Stimulated activated CD4-positive, alpha-beta T cell treated with anti-CD3 and anti-CD28 coated beads, Interleukin-15, amount 100 ng/mL, for 48 hours (primary cell): ENCODE data around the gene ALOXE3.
"Not testable (repeated sequence)": the region's sequence is repeated elsewhere in the genome, so short reads cannot be mapped to it uniquely, and the experiment has no call there.

Experiments
- DNase-seq, 2 donors: peaks; one replicate each; pipeline ENCODE4 v3.0.0-alpha.2; 2020; ENCODE audit warnings: low read depth in 2 of 2

ALOXE3 gene

DNA sequence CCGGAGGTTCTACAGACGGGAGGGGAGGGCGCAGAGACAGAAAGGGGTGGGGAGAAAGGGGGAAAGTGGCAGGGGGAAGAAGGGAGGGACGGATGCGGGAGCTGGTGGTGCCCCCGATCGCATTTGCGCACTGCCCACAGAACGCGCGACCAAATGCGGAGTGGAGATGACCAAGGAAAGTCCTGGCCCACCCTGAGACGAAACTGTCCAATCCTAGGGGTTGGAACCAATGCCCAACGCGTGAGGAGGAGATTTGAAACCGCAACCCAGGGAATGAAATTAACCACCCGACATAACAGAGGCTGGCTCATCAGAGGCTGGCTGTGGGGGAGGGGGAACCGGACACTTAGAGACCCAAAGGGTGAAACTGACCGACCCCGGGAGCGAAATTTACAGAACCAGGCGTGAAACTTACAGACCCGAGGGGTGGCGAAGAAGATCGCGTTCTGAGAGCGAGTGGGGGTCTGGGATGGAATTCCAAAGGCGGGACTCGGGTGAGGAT is 4.2 kb upstream of the ALOXE3 start:
- no peak for DNase-seq

DNA sequence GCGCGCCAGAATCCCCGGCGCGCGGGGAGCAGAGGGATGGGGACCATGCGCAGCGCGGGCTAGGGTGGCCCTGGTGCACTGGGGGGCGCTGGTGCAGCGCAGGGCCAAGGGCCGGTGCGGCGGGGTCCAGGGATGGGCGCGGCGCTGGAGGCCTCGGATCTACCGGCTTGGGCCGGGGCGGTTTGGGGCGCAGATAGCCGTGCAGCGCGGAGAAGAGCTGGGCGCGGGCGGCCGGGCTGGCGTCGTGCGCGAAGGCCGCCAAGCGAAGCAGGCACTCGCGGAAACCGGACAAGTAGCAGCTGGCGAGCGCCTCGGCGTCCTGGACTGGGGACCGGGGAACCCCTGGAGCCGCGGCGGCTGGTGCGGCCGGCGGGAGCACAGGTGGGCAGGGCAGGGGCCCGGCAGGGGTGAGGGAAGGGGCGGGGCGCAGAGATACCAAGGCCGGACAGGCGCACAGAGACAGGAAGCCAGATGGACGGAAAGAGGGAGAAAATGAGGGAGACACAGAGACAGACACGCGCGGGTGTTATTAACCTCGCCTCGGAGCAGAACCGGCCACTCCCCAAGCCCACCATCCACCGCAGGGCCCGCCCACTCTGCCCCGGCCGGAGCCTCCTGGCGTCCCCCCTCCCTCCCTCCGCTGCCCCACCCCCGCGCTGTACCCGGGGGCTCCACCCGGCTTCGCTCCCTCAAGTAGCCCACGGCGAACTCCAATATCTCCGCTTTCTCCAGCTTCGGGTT is 3.5 kb upstream of the ALOXE3 start:
- peak in 1 of 2 donors; percentile 60 for DNase-seq

DNA sequence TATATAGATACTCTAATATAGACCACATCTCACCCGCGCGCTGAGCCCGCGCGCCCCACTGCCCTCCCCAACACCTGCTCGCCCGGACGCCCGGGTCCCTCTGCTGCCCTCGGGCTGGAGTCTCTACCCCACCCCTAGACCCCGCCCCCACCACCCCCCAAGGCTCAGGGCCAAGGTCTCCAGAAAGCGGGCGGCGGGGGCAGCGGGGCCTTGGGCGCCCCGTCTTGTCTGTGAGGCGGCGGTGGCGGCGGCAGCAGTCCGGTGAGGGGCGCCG is 3.0 kb upstream of the ALOXE3 start:
- no peak for DNase-seq

DNA sequence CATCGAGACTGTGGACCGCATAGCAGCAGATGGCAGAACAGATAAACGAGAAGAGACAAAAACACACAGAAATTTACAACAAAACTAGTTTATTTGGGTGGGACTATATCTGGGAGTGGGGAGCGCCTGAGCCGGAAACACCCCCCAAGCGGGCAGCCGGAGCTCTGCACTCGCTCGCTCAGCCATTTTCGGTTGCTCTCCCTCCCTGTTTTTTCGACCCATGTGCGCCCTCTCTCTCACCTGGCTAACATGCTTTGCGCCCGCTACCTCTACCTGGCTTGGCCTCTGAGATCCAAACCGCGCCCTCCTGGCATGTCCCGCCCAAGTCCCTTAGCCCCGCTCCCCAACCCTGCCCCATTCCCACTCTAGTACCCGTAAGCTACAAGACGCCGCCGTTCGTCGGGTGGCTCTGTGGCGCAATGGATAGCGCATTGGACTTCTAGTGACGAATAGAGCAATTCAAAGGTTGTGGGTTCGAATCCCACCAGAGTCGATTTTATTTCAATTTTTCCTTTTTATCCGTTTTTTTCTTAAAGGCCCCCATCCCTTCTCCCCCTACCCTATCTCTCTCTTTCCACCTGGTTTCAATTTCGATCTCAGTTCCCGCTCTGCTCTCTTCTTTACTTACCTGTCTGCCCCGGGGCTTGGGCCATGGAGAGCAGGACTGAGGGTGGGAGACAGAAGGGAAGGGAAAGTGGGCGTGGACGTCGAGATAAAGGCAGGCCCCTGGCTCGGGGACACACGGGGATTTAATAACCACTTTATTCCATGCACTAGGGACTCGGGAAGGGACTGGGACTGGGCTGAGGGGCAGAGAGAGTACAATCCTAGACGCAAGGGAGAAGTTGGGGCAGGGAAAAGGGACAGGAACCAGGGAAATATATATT is 2.4 kb upstream of the ALOXE3 start:
- peak; percentile 68 to 74 for DNase-seq

DNA sequence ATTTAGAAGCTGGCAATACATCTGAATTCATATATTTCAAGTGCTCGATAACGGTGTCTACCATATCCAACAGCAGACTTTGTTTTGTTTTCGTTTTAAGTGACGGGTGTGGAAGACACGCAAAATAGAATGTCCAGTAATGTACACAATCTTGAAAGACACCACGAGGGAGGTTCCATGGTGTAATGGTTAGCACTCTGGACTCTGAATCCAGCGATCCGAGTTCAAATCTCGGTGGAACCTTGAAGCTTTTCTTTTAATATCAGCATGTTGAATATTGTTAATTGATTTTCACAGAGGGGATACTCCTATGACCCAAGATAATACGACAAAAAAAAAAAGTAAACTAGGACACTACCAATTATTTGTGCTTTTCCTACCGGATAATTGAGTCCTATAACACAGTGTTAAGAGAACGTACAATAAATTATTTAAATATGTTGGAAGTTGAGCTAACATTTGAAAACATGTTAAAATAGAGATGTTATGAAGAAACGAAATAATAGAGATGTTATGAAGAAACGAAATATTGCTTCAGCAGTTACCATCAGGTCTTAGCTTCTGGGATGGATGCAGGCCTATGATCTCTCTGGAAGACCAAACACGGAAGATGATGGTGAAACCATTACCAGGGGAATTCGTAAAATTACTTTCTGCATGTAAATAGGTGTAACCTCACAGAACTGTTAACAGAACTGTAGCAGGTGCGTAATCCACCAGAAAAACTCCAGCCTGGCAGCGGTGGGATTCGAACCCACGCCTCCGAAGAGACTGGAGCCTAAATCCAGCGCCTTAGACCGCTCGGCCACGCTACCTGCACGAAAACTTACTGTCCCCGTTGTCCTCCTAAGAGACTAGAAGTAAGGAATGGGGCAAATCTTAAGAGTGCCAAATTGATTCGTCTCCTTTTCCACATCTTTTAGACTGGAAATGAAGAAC is 1.5 kb upstream of the ALOXE3 start:
- DNase-seq: peak; percentile 84 to 90

DNA sequence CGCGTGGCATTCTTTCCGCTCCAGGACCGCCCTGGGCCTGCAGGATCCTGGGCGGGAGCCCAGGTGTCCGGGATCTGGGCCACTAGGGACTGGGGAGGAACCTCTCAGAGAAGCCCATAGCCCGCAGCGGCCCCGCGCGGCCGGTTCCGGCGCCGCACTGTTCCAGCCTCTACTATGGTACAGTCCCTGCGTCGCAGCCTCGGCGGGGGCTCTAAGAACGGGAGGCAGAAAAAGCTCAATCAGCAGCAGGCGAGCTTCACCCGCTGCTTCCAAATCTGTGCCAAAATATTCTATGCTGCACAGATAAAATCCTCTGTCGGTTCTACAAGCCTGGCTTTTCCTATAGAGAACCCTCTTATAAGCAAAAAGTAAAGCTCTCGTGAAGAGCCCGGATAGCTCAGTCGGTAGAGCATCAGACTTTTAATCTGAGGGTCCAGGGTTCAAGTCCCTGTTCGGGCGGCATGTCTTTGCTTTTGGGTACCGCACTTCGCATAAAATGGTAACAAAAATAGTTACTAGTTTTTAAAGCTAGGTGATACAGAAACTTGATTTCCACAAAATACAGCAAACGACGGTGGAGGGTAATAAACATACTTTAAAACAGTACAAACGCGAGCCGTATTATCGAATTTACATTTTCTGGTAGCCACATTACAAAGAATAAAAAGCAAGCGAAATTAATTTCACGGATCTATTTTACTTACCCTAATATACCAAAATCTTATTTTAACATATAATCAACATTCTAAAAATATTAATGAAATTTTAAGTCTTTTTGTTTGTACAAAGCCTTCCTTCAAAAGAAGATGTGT is 661 bp upstream of the ALOXE3 start:
- DNase-seq: peak; percentile 78 to 85

DNA sequence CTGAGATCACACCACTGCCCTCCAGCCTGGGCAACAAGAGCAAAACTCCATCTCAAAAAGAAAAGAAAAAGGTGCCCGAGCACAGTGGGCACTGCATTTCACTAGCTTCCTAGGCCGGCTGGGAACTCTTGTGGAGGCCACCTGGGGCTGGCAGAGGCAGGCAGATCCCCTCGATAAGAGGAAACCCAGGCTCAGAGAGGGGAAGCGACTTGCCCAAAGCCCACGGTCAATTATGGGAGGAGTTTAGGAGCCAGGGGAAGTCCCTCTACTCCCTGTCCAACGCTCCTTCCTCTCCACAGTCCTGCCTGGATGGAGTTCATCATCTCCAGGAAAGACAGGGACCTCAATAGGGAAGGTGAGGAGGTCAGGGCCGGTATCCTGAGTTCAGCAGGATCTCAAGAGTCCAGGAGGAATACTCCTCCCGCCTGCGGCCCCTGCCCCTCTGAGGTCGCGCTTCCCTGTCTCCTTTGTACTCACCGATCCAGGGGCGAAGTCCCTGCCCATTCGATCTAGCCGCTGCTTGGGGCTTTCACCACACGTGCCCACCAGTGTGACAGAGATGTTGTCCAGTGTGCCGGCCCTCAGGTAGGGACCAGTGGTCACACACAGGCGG is 841 bp downstream of the ALOXE3 start:
- DNase-seq: no peak

DNA sequence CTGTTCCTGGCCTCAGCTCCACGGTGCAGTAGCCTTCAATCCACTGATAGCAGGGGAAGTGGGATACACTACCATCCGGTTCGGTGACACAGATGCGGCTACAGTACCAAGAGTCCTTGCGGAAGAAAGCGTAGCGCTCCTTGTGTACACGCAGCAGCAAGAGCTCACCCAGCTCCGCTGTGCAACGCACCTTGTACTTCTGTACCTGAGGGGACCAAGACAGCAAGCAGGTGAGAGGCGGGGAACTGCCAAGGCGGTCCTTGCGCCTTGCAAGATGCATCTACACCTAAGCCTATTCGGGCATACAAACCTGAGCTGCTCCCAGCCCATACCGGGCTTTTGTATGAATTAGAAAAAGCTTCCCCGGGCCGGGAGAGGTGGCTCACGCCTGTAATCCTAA is 1.5 kb downstream of the ALOXE3 start:
- DNase-seq: no peak

DNA sequence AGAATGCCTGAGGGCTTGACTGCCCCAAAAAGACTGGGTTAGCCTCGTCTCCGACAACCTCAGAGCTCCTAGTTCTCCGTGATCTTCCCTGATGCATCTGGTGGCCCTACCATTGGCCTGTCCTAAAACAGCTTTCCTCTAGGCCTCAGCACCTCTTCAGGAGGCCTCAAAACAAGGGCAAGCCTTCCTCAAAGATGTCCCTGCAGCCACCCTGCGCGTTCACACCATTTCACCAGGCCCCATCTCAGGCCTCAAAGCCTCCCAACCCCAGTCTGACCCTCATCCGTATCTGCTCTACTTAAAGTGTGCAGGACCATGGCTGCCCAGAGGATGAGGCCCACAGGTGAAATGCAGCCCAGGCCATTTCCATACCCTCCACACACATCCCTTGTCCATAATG is 7.4 kb downstream of the ALOXE3 start:
- DNase-seq: no peak

DNA sequence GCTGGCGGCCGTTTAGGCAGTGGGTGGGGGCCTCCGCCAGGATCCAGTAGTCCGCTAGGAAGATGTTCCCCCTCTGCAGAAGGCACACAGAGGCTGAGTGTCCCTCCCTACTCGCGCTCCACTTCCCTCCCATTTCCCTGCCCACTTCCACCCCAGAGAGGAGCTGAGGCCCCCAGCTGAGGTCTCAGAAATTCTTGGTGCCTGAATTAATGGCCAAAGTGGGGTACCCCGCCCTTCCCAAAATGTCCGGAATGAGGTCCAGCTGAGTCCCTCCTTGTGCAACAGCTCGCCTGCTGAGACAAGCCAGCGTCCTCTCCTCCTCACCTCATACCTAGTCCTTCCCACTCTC is 7.9 kb downstream of the ALOXE3 start:
- DNase-seq: no peak

DNA sequence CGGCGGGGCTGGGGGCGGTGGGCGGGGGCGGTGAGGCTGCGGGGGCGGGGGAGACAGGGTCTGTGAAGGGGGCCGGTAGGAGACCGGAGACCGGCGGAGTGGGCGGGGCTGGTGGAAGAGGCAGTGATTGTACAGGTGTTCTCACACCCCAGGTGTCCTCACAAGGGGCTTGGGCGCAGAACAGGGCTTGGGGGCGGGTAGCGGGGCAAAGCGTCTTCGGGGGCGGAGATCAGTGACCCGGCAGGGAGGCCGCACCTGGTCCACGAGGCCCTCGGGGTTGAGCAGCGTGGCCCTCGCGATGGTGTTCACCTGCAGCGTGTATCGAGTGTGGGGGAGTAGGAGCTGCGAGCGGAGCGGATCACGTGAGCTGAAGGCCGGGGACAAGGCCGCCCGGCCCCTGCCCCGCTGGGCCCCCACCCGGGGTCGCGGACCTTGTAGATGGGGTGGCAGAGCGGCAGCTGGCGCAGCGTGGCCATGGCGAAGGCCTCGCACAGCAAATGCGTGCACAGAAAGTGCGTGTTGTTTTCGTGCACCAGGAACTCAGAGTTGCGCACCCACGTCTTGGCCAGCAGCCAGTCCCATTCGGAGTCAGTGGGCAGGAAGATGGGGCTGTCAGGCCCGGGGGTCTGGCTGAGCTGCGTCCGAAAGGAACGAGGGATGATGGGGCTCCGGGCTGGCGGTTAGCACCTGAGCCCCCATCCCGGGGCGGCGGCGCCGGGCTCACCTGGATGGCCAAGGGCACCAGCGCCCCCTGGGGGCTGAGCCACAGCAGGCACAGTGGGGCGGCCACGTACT is 8.5 kb downstream of the ALOXE3 start:
- peak in 1 of 2 donors; percentile 80 for DNase-seq

DNA sequence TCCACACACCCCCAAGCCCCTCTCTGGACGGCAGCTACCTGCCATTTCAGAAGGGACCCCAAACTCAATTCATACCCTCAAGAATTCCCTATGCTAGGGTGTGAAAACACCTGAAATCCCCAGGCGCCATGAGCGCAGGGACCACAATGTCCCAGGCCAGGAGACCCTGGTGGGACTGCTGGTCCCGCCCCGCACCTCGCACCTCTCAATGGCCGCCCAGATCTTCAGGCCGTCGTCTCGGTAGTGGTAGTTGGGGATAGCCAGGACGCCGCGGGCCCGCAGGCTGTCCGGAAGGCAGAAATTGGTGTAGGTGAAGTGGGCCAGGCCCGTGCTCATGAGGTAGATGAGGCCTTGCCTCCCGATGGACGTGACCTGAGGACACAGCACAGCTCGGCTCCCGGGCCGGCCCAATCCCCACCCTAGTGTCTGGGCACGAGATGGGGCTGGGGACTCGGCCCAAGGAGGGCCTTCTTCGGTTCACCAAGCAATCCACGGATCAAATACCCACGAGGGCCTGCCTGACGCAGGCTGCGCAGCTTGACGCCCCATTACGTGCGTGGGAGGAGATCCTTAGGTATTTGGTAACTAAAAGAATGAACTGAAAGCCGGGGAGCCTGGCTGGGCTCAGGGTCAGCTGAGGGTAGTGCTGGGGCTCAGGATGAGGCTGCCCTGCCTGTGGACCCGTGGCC is 9.2 kb downstream of the ALOXE3 start:
- DNase-seq: no peak

DNA sequence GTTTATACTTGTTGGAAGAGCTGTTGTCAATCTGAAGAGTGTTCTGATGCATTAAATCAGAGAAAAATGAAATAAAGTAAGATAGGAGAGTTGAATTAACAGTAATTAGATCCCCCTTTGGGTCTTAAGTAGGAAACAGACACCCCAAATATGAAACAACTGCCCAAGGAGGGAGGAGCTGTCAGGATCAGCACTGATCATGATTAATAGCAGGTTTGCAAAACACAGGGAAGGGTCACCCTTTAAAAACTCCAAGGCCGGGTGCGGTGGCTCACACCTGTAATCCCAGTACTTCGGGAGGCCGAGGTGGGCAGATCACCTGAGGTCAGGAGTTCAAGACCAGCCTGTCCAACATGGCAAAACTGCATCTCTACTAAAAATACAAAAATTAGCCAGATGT is 11.3 kb downstream of the ALOXE3 start:
- DNase-seq: not testable (repeated sequence)

DNA sequence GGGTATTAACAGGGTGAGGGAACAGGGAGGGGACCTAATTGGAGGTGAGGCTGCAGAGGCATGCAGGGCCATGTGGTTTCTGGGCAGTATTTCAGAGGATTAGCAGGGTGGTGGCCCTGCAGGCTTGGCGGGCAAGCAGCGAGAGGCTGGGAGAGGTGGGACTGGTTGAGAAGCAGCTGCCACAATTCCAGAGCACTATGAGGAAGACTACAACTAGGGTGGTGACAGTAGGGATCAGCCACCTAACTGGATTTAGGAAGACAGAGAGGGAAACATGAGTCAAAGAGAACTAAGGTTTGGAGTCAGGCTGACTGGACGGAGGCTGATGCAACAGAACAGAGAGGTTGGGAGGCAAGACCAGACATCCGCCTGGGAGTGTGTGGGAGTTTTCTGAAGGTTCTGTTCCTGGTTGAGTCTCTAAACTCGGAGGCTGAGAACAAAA is 12.3 kb downstream of the ALOXE3 start:
- DNase-seq: no peak

DNA sequence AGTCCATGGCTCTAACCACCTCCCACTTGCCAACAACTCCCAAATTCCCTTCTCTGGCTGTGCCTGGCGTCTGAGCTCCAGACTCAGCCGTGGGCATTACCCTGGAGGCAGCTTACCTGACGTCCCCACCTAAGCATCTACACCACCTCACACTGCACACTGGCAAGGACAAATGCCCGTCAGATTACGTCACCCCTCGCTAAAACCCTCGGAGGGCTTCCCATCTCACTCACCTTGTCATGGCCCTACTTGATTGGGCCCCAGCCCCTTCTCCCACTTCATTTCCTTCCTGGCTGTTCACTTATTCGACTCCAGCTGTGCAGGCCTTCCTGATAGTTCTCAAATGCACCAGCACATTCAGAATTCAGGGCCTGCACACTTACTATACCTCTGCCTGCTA is 13.4 kb downstream of the ALOXE3 start:
- no peak for DNase-seq

DNA sequence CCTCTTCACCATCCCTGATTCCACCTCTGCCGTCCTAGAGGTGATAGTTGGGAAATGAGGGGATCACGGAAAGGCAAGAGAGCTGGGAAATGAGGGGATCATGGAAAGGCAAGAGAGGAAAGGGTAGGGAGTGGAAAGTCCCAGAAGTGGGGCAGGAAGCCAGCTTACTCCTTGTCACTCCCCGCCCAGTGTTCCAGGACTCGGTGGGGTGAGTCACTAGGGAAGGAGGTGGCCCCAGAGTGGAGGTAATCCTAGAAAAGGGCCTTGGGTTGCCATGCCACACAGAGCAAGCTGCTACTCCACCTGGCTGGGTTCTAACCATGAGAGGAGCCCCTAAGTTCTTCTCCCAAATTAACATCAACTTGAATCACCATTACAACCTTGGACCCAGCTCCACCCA is 14.8 kb downstream of the ALOXE3 start:
- DNase-seq: no peak

DNA sequence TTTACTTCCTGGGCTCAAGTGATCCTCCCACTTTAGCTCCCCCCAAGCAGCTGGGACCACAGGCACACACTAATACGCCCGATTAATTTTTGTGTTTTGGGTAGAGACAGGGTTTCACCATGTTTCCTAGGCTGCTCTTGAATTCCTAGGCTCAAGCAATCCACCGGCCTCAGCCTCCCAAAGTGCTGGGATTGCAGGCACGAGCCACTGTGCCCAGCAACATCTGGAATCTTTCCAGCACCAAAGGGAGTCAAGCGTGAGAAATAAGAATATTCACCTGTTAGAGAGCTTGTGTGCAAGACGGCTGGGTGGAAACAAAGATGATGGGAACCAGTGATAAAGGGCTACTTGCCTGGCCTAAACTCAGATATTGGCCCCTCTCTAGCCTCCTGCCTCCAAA is 16.6 kb downstream of the ALOXE3 start:
- no peak for DNase-seq

DNA sequence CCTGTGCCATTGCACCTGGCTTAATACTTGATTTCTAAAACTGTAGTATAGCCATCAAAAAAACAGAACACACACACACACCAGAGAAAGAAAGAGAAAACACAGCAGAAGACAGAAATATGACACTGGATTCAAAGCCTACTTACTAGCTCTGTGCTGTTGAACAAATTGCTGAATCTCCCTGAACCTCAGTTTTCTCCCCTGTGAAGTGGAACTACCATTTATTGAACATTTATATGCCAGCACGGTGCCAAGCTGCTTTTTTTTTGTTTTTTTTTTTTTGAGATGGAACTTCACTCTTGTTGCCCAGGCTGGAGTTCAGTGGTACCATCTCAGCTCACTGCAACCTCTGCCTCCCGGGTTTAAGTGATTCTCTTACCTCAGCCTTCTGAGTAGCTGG is 17.6 kb downstream of the ALOXE3 start:
- no peak for DNase-seq

DNA sequence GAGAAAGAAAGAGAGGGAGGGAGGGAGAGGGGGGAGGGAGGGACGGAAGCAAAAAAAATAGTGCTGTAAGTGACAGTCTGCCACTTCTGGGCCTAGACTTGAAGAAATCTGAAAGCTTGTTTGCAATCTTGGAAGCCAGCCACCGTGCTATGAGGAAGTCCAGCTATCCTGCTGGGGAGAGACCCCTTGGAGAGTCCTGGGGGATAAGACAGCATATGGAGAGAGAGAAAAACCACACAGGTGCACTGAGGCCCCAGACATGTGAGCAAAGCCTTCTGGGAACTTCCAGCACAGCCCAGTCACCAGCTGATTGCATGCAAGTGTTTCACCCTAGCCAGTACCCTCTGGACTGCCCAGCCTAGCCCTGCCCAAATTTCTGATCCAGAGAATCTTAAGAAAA is 18.2 kb downstream of the ALOXE3 start:
- DNase-seq: no peak
